Adipocyte (in vitro differentiated cells): Measurements from ENCODE around the gene FSTL5.
"Not testable (repeated sequence)": the region's sequence is repeated elsewhere in the genome, so short reads cannot be mapped to it uniquely, and the experiment has no call there.

Source experiments
- DNase-seq: peaks from one replicate; pipeline ENCODE4 v3.0.0-alpha.2; 2015; ENCODE audit warnings: low read depth
- H3K27me3 ChIP-seq: replicated peaks from 2 replicates; pipeline ENCODE4 v1.7.0; 2013; ENCODE audit warnings: mild to moderate bottlenecking, low read length, moderate library complexity; ENCODE audit not compliant: control insufficient read depth, insufficient read depth
- H3K36me3 ChIP-seq: 2 replicates; pipeline ENCODE4 v1.7.0; 2013; ENCODE audit warnings: low read length, mild to moderate bottlenecking, moderate library complexity; ENCODE audit not compliant: control insufficient read depth, insufficient read depth, severe bottlenecking
- H3K4me1 ChIP-seq: 2 replicates; pipeline ENCODE4 v1.7.0; 2013; ENCODE audit warnings: mild to moderate bottlenecking, low read length, moderate library complexity; ENCODE audit not compliant: control insufficient read depth, insufficient read depth
- H3K4me3 ChIP-seq: 2 replicates; pipeline ENCODE4 v1.7.0; 2013; ENCODE audit warnings: mild to moderate bottlenecking, low read length, moderate library complexity
- H3K9ac ChIP-seq: 2 replicates; pipeline ENCODE4 v1.7.0; 2013; ENCODE audit warnings: mild to moderate bottlenecking, low read length, moderate library complexity
- H3K9me3 ChIP-seq: 2 replicates; pipeline ENCODE4 v1.7.0; 2013; ENCODE audit warnings: mild to moderate bottlenecking, low read length, moderate library complexity; ENCODE audit not compliant: control insufficient read depth

FSTL5 gene

DNA sequence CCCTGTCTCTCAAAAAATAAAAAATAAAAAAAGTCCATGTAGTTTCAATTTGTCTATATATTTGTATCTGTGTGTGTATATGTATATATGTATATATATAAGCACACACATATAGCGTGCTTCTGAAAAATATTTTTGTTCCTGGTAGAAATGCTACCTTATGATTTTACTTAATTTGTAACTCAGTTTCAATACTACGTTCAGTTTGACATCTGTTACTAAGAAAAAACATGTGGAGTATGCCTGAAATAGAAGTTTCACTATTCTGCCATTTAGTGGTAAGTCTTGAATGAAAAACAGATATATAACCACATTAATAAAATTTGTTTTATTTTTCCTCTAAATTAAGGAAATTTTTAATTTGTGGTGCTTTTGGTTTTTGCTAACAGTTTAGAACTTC lies 14.2 kb downstream of the FSTL5 start:
- Histone ChIP-seq H3K9ac (no peak overlapping the region), H3K4me3 (no peak overlapping the region), H3K27me3 (no peaks in the 10 kb centered on the region), H3K4me1 (no peaks in the 10 kb centered on the region), H3K9me3 (no peaks in the 10 kb centered on the region), H3K36me3 (no peaks in the 10 kb centered on the region)
- DNase-seq, result no peak

DNA sequence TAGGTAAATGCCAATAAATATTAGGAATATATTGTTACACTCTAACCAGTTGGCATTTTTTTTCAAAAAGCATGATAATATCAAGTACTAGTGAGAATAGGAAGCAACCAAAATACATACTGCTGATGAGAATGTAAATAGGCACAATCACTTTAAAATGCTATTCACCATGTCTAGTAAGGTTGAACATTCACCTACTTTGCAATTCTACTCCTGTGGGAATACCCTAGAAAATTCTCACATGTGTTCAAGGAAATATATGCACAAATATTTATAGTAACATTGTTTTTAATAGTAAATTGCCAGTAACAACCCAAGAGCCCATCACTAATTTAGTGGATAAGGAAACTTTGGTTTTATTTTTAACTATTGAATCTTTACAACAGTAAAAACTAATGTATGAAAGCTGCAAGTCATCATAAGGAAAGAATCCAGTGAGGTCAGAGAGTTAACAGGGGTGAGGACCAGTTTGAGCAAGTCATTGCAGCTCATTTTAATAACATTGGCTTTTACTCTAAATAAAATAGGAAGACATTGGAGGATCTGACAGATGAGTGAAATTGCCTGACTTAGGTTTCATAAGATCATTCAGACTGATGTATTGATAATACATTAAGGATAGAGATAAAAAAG lies 23.6 kb downstream of the FSTL5 start:
- Histone ChIP-seq H3K9ac (no peak overlapping the region), H3K4me1 (no peaks in the 10 kb centered on the region), H3K27me3 (no peaks in the 10 kb centered on the region), H3K9me3 (peaks cover 4% of the 10 kb centered on the region), H3K4me3 (no peak overlapping the region), H3K36me3 (no peaks in the 10 kb centered on the region)
- peak; percentile 25 for DNase-seq

DNA sequence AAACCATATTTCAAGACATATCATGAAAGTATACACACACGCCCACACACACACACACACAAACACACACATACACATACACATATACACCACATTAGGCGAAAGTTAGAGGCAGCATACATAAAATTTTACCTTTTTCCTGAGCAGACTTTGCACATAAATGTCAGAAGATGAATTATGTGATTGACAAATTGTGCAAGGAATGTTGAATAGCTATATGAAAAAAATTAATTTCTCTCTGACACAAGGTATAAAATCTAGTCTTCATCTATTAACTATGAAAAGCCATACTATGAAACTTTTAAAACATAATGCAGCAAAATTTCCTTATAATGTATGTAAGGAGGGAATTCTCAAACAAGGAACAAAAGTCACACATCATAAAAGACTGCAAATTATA lies 24.4 kb downstream of the FSTL5 start:
- Histone ChIP-seq H3K36me3 (no peaks in the 10 kb centered on the region), H3K9ac (no peak overlapping the region), H3K27me3 (no peaks in the 10 kb centered on the region), H3K4me3 (no peak overlapping the region), H3K4me1 (no peaks in the 10 kb centered on the region), H3K9me3 (peaks cover 4% of the 10 kb centered on the region)
- no peak for DNase-seq

DNA sequence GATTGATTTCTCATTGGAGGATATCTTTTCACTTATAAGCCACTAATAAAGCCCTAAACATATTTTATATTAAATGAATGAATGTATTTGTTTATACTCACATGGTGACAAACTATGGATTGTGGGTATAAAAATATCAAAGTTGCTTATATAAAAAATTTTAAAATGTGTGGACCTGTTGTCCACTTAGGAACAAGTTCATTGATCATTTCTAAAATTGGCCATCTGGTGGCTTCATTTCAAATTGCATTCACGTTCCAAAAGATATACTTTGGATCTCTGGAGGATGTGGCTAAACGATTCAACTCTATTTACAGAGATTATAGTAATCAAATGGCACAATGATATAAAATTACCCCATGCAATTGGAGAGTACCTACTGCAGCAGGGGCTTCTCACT lies 32.5 kb downstream of the FSTL5 start:
- H3K27me3 ChIP-seq, result no peaks in the 10 kb centered on the region
- H3K9ac ChIP-seq, result no peak overlapping the region
- no peaks in the 10 kb centered on the region for H3K4me1 ChIP-seq
- H3K4me3 ChIP-seq, result no peak overlapping the region
- peak; percentile 53 for DNase-seq
- H3K9me3 ChIP-seq, result no peaks in the 10 kb centered on the region
- H3K36me3 ChIP-seq, result no peaks in the 10 kb centered on the region

DNA sequence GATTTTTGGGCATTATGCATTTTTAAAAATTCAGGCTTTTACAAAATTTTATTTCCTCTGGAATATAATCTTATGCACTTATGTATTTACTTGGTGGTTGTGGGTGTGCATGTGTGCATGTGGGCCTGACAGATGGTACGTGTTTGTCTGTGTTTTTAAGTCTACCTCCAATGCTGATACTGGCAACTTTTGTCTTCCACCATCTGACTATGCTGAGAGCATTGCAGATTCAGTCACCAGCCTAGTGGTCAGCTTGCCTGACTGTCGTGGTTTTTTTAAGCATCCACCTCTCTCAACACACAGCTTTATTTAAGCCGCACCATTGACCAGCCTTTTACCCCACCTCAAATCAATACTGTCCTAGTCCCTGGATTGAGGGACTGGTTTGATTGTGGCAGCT lies 37.1 kb downstream of the FSTL5 start:
- Histone ChIP-seq H3K36me3 (no peaks in the 10 kb centered on the region), H3K4me3 (no peak overlapping the region), H3K9ac (no peak overlapping the region), H3K27me3 (no peaks in the 10 kb centered on the region), H3K4me1 (no peaks in the 10 kb centered on the region), H3K9me3 (no peaks in the 10 kb centered on the region)
- DNase-seq, result no peak

DNA sequence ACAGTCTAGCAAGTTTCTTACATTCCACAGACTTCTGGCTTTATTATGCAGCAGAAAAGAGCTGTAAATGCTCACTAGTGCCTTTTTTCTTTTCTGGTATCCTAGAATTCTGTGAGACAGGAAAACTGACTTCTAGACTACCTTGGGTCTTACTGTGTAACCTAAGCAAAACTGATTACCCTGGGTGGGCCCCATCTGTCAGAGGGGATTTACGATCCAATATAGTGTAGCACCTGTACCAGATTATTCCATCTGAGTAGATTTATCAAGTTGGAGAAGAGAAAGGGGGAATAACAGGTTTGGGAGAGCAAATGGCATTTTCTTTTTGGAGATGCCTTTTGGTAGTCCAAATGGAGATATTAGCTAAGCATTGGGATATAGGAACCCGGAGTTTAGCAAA lies 46.7 kb downstream of the FSTL5 start:
- Histone ChIP-seq H3K4me1 (no peaks in the 10 kb centered on the region), H3K9ac (no peak overlapping the region), H3K27me3 (no peaks in the 10 kb centered on the region), H3K36me3 (no peaks in the 10 kb centered on the region), H3K9me3 (no peaks in the 10 kb centered on the region), H3K4me3 (no peak overlapping the region)
- DNase-seq, result no peak

DNA sequence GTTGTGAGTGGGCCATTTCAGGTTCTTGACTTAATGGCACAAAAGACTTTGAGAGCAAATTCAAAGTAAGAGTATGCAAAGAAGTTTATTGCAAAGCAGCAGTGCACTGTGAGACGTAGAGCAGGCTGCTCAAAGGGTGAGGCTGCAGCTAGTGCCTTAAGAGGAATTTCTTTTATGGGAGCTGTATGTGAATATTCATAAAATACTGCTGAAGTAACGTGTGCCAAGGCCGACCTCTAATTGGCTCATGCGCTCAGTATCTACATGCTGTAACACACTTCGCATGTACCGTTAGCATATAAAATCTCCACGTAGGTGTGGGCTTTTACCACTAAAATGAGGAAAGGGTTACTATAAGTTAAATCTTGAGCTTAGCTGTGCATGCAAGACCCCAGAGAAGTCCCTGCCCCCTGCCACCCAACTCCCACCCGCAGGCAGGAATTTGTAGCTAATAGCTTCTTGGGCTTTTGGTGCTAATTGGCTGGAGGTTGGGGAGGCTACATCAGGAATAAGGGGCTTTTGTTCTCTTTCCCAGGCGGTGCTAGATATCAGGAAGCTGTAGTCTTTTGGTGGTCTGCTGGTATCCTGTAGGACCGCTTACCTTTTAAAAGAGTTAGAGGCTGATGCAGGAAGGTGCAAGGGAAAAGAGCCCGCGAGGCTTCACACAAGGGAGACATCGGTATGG lies 47.6 kb downstream of the FSTL5 start:
- Histone ChIP-seq H3K4me1 (no peaks in the 10 kb centered on the region), H3K36me3 (no peaks in the 10 kb centered on the region), H3K9ac (no peak overlapping the region), H3K27me3 (no peaks in the 10 kb centered on the region), H3K9me3 (no peaks in the 10 kb centered on the region), H3K4me3 (no peak overlapping the region)
- DNase-seq, result no peak

DNA sequence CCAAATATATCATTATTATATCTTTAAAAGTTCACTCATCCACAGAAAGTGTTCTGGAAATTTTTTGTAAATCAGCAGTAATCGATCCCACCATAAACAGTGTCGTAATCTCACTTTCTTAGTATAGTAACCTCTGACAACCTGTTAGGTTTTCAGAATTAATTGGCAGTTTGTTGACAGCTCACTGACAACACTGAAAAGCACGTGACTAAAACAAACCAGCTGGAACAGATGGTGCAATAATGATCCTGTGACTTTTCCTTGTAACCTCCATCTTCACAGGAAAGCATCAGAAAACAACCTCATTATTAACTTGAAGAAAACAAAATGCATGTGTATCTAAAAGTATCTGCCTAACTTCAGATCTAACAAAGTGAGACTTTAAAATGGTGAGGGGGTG lies 48.5 kb downstream of the FSTL5 start:
- H3K4me1 ChIP-seq, result no peaks in the 10 kb centered on the region
- no peaks in the 10 kb centered on the region for H3K36me3 ChIP-seq
- no peaks in the 10 kb centered on the region for H3K27me3 ChIP-seq
- DNase-seq, result no peak
- H3K9me3 ChIP-seq, result no peaks in the 10 kb centered on the region
- no peak overlapping the region for H3K9ac ChIP-seq
- H3K4me3 ChIP-seq, result no peak overlapping the region

DNA sequence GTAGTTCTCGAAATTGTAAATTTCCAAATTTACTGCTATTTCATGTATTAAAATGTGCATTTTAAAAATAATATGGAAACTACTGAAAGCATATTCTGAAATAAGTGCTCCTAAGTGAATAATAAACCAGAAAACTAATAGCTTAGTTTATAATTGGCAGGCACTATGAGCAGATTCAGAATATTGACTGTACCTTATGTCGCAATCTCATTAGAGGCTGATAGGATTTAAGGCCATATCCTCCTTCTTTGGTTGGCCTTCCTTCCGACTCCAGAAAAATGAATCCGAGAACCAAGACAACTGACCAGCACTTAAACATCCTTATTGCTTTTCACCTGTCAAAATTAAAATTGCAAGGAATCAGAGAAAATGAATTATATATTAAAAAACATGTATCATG lies 52.7 kb downstream of the FSTL5 start:
- Histone ChIP-seq H3K27me3 (no peaks in the 10 kb centered on the region), H3K36me3 (no peaks in the 10 kb centered on the region), H3K4me3 (no peak overlapping the region), H3K9ac (no peak overlapping the region), H3K4me1 (no peaks in the 10 kb centered on the region), H3K9me3 (no peaks in the 10 kb centered on the region)
- DNase-seq, result no peak

DNA sequence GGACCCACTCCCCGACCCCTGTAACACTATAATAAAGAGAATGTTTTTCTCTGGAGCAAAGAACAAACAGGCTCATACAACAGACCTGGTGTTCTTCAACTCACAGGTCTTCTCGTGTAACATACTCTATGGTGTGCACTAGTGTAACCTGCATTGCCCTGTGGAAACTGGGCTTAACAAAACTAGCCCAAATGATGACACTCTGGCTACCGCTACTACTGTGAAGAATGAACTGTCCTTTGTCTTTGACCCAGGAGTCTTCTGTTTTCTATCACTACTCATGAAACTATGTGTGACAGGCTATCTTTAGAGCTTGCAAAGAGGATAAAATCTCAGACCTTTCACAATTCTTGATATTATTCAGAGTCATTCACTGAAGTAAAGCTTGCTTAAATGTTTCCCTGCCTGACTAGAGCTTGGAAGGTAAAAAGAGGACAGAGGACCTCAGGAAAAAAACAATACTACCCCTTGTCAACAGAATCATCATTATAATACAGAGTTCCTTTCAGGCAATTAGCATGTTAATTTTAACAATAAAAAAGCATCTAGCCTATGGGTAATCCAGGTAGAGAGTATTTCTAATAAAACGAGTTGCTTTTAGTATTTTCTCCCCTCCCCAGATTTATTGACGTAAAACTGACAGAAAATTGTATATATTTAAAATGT lies 59.2 kb downstream of the FSTL5 start:
- H3K9ac ChIP-seq, result no peak overlapping the region
- H3K9me3 ChIP-seq, result no peaks in the 10 kb centered on the region
- DNase-seq, result no peak
- H3K4me1 ChIP-seq, result no peaks in the 10 kb centered on the region
- no peaks in the 10 kb centered on the region for H3K27me3 ChIP-seq
- no peaks in the 10 kb centered on the region for H3K36me3 ChIP-seq
- H3K4me3 ChIP-seq, result no peak overlapping the region

DNA sequence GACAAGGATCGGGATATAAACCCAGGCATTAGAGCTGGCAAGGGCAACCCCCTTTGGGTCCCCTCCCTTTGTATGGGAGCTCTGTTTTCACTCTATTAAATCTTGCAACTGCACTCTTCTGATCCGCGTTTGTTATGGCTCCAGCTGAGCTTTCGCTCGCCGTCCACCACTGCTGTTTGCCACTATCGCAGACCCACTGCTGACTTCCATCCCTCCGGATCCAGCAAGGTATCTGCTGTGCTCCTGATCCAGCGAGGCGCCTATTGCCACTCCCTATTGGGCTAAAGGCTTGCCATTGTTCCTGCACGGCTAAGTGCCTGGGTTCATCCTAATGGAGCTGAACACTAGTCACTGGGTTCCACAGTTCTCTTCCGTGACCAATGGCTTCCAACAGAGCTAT lies 59.9 kb downstream of the FSTL5 start:
- not testable (repeated sequence) for H3K4me1 ChIP-seq, H3K4me3 ChIP-seq, H3K36me3 ChIP-seq, H3K27me3 ChIP-seq, DNase-seq, H3K9me3 ChIP-seq, H3K9ac ChIP-seq
